Fibroblast of the aortic adventitia (primary cell): ENCODE measurements around the gene PSEN1. TPM values are rescaled to one million over a fixed set of nuclear protein-coding genes. Genes with fewer than 3 reads are reported as not detected.

Experiments
- DNase-seq: peaks from one replicate; pipeline ENCODE4 v3.0.0-alpha.2; 2010; ENCODE audit warnings: low read depth
- H3K4me3 ChIP-seq: 2 replicates; pipeline ENCODE4 v1.5.1; 2011; ENCODE audit warnings: low read depth, mild to moderate bottlenecking, control low read depth, low read length, moderate library complexity
- total RNA-seq: library from RNA; depleted of rRNA; stranded (reverse); fragments of >200 nt; gene quantifications from 2 replicates; pipeline ENCODE4 v1.2.3, GENCODE V29; 2012; ENCODE audit warnings: low replicate concordance
- TF ChIP-seq, protein P1 (sequence below): IDR thresholded peaks from 2 replicates; pipeline ENCODE4 v1.5.1; 2011; ENCODE audit warnings: mild to moderate bottlenecking, low read length, control low read depth, inconsistent platforms; ENCODE audit not compliant: insufficient read depth

Gene PSEN1
- total RNA-seq, 1 donor = 55.0 TPM

DNA sequence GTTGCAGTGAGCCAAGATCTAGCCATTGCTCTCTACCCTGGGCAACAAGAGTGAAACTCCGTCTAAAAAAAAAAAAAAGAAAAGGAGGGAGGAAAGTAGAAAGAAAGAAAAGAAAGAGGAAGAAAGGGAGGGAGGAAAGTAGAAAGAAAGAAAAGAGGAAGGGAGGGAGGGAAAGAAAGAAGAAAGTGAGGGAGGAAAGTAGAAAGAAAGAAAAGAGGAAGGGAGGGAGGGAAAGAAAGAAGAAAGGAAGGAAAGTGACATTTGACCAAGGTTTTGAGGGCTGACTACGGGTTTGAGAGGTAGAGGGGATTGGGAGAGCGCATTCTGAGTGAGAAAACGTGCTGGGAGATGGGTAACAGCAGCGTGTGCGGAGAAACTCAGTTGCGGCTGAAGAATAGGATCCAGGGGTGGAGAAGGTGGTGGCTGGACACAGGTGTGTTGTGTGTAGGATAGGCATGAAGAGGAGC, 100.5 kb downstream of the PSEN1 start:
- DNase-seq = no peak

DNA sequence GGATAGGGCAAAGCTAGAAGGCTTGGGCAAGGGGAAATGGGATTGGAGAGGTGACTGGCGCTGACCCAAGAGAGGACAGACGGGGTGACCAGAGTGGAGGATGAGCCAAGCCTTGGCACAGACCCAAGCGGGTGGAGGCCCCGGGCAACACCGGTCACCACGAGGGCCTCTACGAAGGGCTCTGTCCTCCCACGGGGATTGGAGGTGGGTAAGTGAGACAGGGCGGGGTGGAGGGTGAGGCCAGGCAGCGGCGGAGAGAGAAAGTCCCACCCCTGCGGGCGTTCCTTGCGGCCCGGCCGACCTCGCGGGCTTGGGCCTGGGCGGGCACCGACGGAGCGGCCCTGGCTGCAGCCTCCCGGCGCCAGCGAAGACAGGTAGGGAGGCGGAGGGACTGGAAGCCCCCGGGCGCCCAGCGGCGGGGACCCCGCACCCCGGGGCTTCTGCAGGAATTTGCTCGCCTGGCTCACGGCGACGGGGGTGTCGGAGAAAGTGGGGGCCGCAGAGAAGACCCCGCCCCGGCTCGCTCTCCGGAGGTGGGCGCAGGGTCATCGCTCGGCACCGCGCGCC, 101.0 kb downstream of the PSEN1 start, which contains the start of gene PAPLN:
PAPLN (plus strand) TSS at position 288 of the 567 bp plus-strand sequence. CDS start 2,273 bp downstream, outside the sequence.
- H3K4me3 ChIP-seq = peak within 1 kb of the TSS; percentile 28
- DNase-seq = no peak
- TF ChIP-seq, protein P1, sequence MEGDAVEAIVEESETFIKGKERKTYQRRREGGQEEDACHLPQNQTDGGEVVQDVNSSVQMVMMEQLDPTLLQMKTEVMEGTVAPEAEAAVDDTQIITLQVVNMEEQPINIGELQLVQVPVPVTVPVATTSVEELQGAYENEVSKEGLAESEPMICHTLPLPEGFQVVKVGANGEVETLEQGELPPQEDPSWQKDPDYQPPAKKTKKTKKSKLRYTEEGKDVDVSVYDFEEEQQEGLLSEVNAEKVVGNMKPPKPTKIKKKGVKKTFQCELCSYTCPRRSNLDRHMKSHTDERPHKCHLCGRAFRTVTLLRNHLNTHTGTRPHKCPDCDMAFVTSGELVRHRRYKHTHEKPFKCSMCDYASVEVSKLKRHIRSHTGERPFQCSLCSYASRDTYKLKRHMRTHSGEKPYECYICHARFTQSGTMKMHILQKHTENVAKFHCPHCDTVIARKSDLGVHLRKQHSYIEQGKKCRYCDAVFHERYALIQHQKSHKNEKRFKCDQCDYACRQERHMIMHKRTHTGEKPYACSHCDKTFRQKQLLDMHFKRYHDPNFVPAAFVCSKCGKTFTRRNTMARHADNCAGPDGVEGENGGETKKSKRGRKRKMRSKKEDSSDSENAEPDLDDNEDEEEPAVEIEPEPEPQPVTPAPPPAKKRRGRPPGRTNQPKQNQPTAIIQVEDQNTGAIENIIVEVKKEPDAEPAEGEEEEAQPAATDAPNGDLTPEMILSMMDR = no peak

More for the DNA sequence above, 100.5 kb downstream of the PSEN1 start:
- H3K4me3 ChIP-seq = no peak overlapping the region
- TF ChIP-seq, protein P1 = no peak

GRCh38 chr14:73237786-73238423, 101.6 kb downstream of the PSEN1 start:
- peak overlapping the region; percentile 28 for H3K4me3 ChIP-seq
- TF ChIP-seq, protein P1 = no peak
- DNase-seq = no peak

GRCh38 chr14:73238424-73238852, 102.1 kb downstream of the PSEN1 start:
- H3K4me3 ChIP-seq = no peak overlapping the region
- TF ChIP-seq, protein P1 = no peak
- DNase-seq = peak; percentile 68

DNA sequence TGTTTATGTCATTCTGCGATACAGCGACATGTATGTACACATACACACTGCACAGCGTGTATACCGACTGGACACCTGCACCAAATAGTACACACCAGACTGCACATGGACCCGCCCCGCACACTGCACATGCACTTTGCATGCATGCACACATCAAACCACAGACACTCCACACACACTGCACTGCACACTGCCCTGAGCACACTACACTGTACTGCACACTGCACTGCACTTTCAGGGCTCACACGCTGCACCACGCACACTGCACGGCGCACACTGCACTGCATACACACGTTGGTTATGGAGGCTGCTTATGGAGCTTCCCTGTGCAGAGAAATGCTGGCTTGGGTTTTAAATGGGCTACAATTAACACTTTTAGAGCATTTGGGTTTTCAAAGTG, 102.6 kb downstream of the PSEN1 start:
- no peak overlapping the region for H3K4me3 ChIP-seq
- no peak for DNase-seq
- TF ChIP-seq, protein P1 = no peak

- DNase-seq = peak; percentile 63
- TF ChIP-seq, protein P1 = no peak
- H3K4me3 ChIP-seq = peak overlapping the region; percentile 40
These were observed 103.3 kb downstream of the PSEN1 start for GRCh38 chr14:73239393-73240241.
